GM19351 (cell line): ENCODE results near the gene IGSF21.
"Not testable (repeated sequence)": the region's sequence is repeated elsewhere in the genome, so short reads cannot be mapped to it uniquely, and the experiment has no call there.

Experiments
- ATAC-seq: cut with Tn5 transposase; IDR thresholded peaks from one replicate; pipeline ENCODE4 v1.9.1; 2021; ENCODE audit warnings: mild to moderate bottlenecking, moderate library complexity; ENCODE audit not compliant: unreplicated experiment

Gene IGSF21

GRCh38 chr1:18144916-18145647 is 37.5 kb downstream of the IGSF21 start:
- ATAC-seq = no peak

- no peak for ATAC-seq
Observed at GRCh38 chr1:18145851-18146618, 38.4 kb downstream of the IGSF21 start.

GRCh38 chr1:18146886-18147285 is 39.3 kb downstream of the IGSF21 start:
- ATAC-seq = no peak

- ATAC-seq = no peak
Observed at GRCh38 chr1:18147672-18148071, 40.1 kb downstream of the IGSF21 start.

DNA sequence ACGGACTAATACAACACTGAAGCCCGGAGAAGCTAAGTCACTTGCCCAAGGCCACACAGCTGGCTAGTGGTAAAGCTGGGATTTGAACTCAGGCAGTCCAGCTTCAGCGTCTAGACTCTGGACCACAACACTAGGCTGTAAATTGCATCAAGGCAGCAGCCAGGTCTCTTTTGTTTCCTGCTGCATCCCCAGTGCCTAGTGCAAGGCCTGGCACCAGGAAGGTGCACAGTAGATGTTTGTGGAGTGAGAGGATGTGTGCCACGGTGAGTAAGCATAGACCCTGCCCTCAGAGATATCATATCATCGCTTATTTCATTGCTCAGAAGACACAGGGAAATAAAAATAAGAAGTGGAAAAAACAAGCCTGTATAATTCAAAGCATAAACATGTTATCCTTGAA is 40.9 kb downstream of the IGSF21 start:
- no peak for ATAC-seq

- no peak for ATAC-seq
Observed at GRCh38 chr1:18149027-18149641, 41.5 kb downstream of the IGSF21 start.

DNA sequence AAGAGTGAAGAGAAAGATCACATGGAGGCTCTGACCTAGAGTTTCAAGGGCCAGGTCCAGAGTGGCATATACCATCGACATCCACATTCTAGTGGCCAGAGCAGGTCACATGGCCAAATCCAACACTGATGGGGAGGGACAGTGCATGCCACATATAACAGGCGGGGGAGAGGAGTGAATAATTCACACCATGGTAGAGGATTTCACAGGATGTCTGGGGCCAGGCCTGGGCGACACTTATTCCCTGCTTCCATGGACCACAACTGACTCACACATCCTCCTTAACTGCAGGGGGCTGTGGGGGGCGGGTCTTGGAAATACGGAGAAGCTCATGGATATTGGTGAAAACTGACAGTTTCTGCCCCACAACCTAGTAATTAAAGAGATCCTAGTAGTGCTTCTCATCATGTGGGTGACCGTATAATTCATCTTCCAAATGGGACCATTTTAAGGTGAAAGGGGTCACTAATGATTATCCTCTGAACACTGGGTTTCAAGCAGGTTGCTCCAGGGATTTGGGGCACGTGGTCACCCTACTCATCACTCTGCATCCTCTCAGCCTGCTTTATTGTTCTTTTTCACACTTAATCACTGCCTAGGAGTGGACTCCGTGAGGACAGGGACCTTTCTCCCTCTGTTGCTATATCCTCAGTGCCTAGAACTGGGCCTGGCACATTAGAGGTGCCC is 44.0 kb downstream of the IGSF21 start:
- ATAC-seq = no peak

DNA sequence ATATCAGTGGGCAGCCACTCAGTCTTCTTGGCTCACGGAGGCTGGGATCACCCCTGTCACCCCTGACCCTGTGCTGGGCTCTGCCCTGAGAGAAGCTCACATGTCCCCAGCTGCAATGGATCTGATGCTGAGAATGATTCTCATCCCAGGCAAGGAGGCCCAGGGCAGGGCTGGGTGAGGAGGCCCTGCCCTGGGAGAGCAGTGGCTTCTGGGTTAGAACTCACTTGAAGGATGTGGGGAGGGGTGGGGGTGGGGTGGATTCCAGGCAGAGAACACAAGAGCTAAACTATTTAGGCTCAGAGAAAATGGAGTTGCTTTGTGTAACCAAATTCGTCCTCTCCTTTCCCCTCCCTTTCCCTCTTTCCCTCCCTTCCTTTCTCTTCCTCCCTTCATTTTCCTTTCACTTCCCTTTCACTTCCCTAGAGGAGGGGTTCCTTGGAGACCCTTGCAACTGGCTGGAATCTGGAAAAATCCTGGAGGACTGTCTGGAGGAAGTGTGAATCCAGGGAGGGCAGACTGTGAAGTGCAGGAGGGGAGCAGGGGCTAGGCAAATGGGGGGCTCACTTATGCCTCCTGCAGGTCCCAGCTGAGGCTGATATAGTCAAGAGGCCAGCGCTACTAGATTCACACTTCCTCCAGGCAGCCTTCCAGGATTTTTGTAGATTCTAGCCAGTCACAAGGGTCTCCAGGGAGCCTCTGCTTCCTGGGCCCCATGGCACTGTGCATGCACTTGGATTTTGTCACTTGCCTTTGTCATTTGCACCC is 47.0 kb downstream of the IGSF21 start:
- no peak for ATAC-seq

GRCh38 chr1:18155881-18156385 is 48.3 kb downstream of the IGSF21 start:
- no peak for ATAC-seq

GRCh38 chr1:18157352-18157751 is 49.8 kb downstream of the IGSF21 start:
- no peak for ATAC-seq

- no peak for ATAC-seq
Observed at GRCh38 chr1:18157968-18158367, 50.4 kb downstream of the IGSF21 start.

GRCh38 chr1:18158714-18159113 is 51.1 kb downstream of the IGSF21 start:
- no peak for ATAC-seq

DNA sequence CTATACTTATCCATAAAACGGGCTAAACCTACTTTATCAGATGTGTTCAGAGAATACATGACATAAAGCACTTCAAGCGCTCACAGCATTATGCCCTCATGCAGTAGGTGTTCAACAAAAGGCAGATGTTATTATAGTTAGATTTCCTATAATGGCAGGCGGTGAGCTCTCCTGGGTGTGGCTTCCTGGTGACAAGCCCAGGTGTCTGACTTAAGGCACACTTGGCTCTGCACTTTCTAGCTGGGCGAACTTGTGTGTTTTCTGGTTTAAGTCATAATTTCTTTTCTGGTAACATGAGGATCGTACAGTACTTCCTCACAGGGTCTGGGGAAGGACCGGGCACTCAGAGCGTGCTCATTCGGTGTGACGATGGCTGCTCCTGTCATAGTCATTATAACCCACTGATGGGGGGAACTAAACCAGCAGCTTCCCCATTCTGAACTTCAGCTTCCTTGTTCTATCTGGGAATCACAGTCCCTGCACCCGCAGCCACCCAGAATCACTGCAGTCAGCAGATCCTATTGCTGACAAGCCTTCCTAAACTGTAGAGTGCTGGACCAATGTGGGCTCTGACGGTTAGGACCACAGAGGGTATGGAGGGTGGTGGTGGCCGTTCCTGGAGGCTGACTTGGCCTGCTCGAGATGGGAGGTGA is 52.8 kb downstream of the IGSF21 start:
- no peak for ATAC-seq

GRCh38 chr1:18161690-18162089 is 54.1 kb downstream of the IGSF21 start:
- no peak for ATAC-seq

GRCh38 chr1:18165640-18166039 is 58.0 kb downstream of the IGSF21 start:
- not testable (repeated sequence) for ATAC-seq

- no peak for ATAC-seq
Observed at GRCh38 chr1:18166341-18166740, 58.7 kb downstream of the IGSF21 start.

DNA sequence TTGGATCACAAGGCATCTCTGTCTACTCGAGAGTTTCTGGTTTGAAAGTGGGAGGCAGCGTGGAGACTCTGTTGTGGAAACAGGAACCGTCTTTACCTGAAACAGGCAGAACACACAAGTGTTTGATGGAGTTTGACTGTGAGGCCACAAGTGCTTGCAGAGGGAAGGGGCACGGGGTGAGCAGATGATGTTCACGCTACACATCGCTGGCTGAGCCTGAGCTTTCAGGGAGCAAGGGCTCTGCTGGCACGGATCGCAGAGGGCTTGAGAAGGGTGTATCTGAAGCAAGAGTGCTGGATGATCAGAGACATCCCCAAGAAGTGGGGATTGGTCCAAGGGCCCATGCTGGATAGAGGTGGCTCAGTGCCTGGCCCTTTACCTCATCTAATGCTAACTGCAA is 59.3 kb downstream of the IGSF21 start:
- no peak for ATAC-seq

DNA sequence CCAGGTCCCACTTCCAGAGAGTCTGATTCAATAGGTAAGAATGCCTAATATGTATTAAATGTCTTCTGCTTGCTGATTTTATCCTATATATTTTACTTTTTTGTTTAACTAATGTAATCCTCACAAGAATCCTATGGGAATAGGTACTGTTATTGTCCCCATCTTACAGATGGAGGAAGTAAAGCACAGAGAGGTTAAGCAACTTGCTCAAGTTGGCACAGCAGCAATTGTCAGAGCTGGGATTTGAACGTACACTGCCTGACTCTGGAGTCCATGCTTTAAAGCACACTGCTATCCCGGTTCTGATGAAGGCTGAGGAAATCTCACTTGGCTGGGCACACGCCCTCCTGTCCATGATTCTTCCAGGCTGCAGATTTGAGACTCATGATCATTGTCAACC is 62.8 kb downstream of the IGSF21 start:
- ATAC-seq = no peak

DNA sequence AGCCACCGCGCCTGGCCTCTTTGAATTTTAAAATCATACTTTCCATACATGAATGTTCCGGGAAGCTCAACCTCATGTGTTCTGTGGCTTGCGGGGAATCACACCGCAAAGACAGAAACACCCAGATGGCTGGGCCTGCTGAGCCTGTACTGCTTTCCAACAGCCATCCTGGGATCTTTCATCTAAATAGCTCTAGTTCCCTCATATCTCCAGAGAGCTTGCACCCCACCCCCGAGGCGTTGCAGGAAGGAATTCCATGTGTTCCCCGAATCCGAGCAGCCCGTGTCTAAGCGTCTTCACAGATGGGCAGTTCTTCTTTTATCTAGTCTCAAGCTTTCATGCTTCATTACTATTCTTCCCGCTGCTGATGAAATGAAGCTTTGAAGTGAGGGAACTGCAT is 66.4 kb downstream of the IGSF21 start:
- no peak for ATAC-seq

GRCh38 chr1:18175051-18175450 is 67.5 kb downstream of the IGSF21 start:
- ATAC-seq = no peak
